ENCODE measurements around the gene SLC9A3. TPM values are rescaled to one million over a fixed set of nuclear protein-coding genes. Genes with fewer than 3 reads are reported as not detected.

SLC9A3 gene
- total RNA-seq, 4 donors from 2014 or later = 1.7 to 4.5 (median 2.9) TPM

DNA sequence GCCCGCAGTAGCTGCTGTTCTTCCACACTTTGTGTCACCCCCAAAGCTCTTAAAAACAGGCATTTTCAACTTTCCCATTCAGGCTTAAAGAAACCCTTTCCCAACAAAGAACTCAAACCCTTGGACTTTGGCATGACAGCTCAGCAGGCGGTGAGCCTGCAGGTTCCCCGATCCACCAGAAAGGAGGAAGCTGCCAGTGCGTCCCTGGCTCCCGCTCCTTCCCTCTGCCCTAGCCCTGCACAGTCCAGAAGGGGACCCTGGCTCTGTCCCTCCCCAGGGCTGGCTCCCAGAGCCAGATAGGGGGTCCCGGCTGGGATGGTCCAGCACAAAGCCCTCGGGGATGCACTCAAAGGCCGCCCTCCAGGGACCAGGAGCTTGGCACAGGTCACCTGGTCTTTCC lies 9.6 kb downstream of the SLC9A3 start:
- no peak overlapping the region for H3K27ac ChIP-seq
- no peak overlapping the region for H3K4me3 ChIP-seq
- H3K4me1 ChIP-seq = no peaks in the 10 kb centered on the region
- DNase-seq = no peak
- in situ Hi-C loops (cut with MboI; ENCODE audit: low sequenced_read_pairs in 4 of 4) (no loop called here), intact Hi-C loops (cut with DNase I; ENCODE audit: low total_unique reads) (no loop called here)
- no peak for TF ChIP-seq POLR2A (IDR thresholded peaks at IDR 0.05)
- TF ChIP-seq, protein P1, sequence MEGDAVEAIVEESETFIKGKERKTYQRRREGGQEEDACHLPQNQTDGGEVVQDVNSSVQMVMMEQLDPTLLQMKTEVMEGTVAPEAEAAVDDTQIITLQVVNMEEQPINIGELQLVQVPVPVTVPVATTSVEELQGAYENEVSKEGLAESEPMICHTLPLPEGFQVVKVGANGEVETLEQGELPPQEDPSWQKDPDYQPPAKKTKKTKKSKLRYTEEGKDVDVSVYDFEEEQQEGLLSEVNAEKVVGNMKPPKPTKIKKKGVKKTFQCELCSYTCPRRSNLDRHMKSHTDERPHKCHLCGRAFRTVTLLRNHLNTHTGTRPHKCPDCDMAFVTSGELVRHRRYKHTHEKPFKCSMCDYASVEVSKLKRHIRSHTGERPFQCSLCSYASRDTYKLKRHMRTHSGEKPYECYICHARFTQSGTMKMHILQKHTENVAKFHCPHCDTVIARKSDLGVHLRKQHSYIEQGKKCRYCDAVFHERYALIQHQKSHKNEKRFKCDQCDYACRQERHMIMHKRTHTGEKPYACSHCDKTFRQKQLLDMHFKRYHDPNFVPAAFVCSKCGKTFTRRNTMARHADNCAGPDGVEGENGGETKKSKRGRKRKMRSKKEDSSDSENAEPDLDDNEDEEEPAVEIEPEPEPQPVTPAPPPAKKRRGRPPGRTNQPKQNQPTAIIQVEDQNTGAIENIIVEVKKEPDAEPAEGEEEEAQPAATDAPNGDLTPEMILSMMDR (IDR thresholded peaks at IDR 0.05 in 4 of 5, conservative IDR thresholded peaks at IDR 0.05 in 1 of 5) = no peak
- peaks cover 18 to 27% (median 26%) of the 10 kb centered on the region in 3 donors for H3K27me3 ChIP-seq
- H3K36me3 ChIP-seq = no peaks in the 10 kb centered on the region
- H3K9me3 ChIP-seq = no peaks in the 10 kb centered on the region
- ATAC-seq = no peak

DNA sequence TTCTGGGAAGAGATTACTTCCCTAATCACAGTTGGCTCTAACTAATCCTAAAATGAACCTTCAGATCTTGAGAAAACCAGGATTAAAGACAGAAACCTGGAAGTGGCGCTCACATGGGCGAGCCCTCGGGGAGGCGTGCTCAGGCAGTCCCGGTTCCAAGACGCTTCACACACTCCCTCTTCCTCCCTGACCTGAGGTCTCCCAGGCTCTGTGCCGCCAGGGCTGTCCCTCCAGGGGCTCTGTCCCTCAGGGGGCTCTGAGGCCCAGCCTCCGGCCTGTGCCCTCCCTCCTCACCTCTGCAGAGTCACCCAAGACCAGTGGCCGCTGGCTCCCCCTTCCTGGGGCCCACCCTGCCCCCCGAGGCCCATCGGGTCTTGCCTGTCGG lies 10.2 kb downstream of the SLC9A3 start:
- in situ Hi-C loops (cut with MboI; ENCODE audit: low sequenced_read_pairs in 4 of 4) = no loop called here

GRCh38 chr5:513216-514100 lies 10.8 kb downstream of the SLC9A3 start:
- no peak for ATAC-seq
- no peak overlapping the region for H3K4me3 ChIP-seq
- H3K27me3 ChIP-seq = peaks cover 9 to 18% (median 17%) of the 10 kb centered on the region in 3 donors
- in situ Hi-C loops (cut with MboI; ENCODE audit: low sequenced_read_pairs in 4 of 4) (no loop called here), intact Hi-C loops (cut with DNase I; ENCODE audit: low total_unique reads) (no loop called here)
- H3K36me3 ChIP-seq = no peaks in the 10 kb centered on the region
- H3K4me1 ChIP-seq = no peaks in the 10 kb centered on the region
- no peak for TF ChIP-seq POLR2A (IDR thresholded peaks at IDR 0.05)
- TF ChIP-seq, protein P1 (IDR thresholded peaks at IDR 0.05 in 4 of 5, conservative IDR thresholded peaks at IDR 0.05 in 1 of 5) = no peak
- H3K27ac ChIP-seq = no peak overlapping the region
- no peaks in the 10 kb centered on the region for H3K9me3 ChIP-seq
- no peak for DNase-seq

More for the DNA sequence above, 10.2 kb downstream of the SLC9A3 start:
- no peak for ATAC-seq
- Histone ChIP-seq H3K9me3 (no peaks in the 10 kb centered on the region), H3K27me3 (peaks cover 15 to 23% (median 22%) of the 10 kb centered on the region in 3 donors), H3K36me3 (no peaks in the 10 kb centered on the region), H3K4me1 (no peaks in the 10 kb centered on the region), H3K4me3 (no peak overlapping the region), H3K27ac (no peak overlapping the region)
- no peak for TF ChIP-seq POLR2A (IDR thresholded peaks at IDR 0.05)
- TF ChIP-seq, protein P1 (IDR thresholded peaks at IDR 0.05 in 4 of 5, conservative IDR thresholded peaks at IDR 0.05 in 1 of 5) = no peak
- DNase-seq = no peak
- intact Hi-C loops (cut with DNase I; ENCODE audit: low total_unique reads) = no loop called here

GRCh38 chr5:511476-511875 lies 12.8 kb downstream of the SLC9A3 start:
- Histone ChIP-seq H3K36me3 (no peaks in the 10 kb centered on the region), H3K9me3 (no peaks in the 10 kb centered on the region), H3K4me3 (no peak overlapping the region), H3K27me3 (peaks cover 5 to 11% (median 8%) of the 10 kb centered on the region in 3 donors), H3K4me1 (no peaks in the 10 kb centered on the region), H3K27ac (no peak overlapping the region)
- in situ Hi-C loops (cut with MboI; ENCODE audit: low sequenced_read_pairs in 4 of 4) (no loop called here), intact Hi-C loops (cut with DNase I; ENCODE audit: low total_unique reads) (no loop called here)
- TF ChIP-seq, protein P1 (IDR thresholded peaks at IDR 0.05 in 4 of 5, conservative IDR thresholded peaks at IDR 0.05 in 1 of 5) = no peak
- no peak for TF ChIP-seq POLR2A (IDR thresholded peaks at IDR 0.05)
- ATAC-seq (no peak), DNase-seq (no peak)

Measured in gastrocnemius medialis (tissue), 4 donors.